NCI-H2029 (cell line): ENCODE measurements around the gene LACTBL1.
A peak's percentile ranks its signal among the peaks of the same experiment; 100 is the strongest.

Experiments used
- DNase-seq: peaks from one replicate; lab custom pipeline; 2025; lab: John Stamatoyannopoulos, UW

Gene LACTBL1

GRCh38 chr1:22944346-22945055, 28.2 kb downstream of the LACTBL1 start:
- DNase-seq, result no peak

GRCh38 chr1:22941257-22941656, 31.4 kb downstream of the LACTBL1 start:
- no peak for DNase-seq

- no peak for DNase-seq
These were observed 36.0 kb downstream of the LACTBL1 start for GRCh38 chr1:22936681-22937080.

- DNase-seq, result no peak
These were observed 37.2 kb downstream of the LACTBL1 start for GRCh38 chr1:22935433-22935832.

- DNase-seq, result no peak
These were observed 39.7 kb downstream of the LACTBL1 start for GRCh38 chr1:22932803-22933470.

- DNase-seq, result peak; percentile 37
These were observed 42.3 kb downstream of the LACTBL1 start for GRCh38 chr1:22930240-22930912.

GRCh38 chr1:22925111-22925510, 47.6 kb downstream of the LACTBL1 start:
- no peak for DNase-seq

- no peak for DNase-seq
These were observed 50.0 kb downstream of the LACTBL1 start for GRCh38 chr1:22922640-22923039.

GRCh38 chr1:22921452-22922126, 51.1 kb downstream of the LACTBL1 start:
- DNase-seq, result no peak

GRCh38 chr1:22920734-22921451, 51.8 kb downstream of the LACTBL1 start:
- DNase-seq, result no peak

GRCh38 chr1:22920026-22920733, 52.5 kb downstream of the LACTBL1 start:
- no peak for DNase-seq

GRCh38 chr1:22919341-22920025, 53.2 kb downstream of the LACTBL1 start:
- no peak for DNase-seq

- no peak for DNase-seq
These were observed 54.0 kb downstream of the LACTBL1 start for GRCh38 chr1:22918644-22919043.

- no peak for DNase-seq
These were observed 54.7 kb downstream of the LACTBL1 start for GRCh38 chr1:22917989-22918388.

- no peak for DNase-seq
These were observed 56.2 kb downstream of the LACTBL1 start for GRCh38 chr1:22916471-22916820.

- DNase-seq, result no peak
These were observed 56.7 kb downstream of the LACTBL1 start for GRCh38 chr1:22915816-22916470.

- DNase-seq, result no peak
These were observed 57.4 kb downstream of the LACTBL1 start for GRCh38 chr1:22915231-22915630.

- no peak for DNase-seq
These were observed 57.9 kb downstream of the LACTBL1 start for GRCh38 chr1:22914633-22915217.

GRCh38 chr1:22914156-22914555, 58.5 kb downstream of the LACTBL1 start:
- DNase-seq, result no peak
